K562 (cell line): ENCODE measurements around the gene AK4. TPM values are rescaled to one million over a fixed set of nuclear protein-coding genes. Genes with fewer than 3 reads are reported as not detected.

Experiments used
- ATAC-seq: fragments of 200-7000 bp; cut with Tn5 transposase; 3 replicates; pipeline ENCODE4 v1.9.1; 2020; ENCODE audit warnings: moderate library complexity
- BruUV-seq: library from RNA; stranded (reverse); fragments of 400-500 nt; replicated peaks from 2 replicates; lab custom pipeline; 2021; lab: Mats Ljungman, UMichigan
- CTCF ChIA-PET: fragments of 300-600 bp; formaldehyde crosslinking; extraction: SDS; loops from one replicate; lab custom pipeline; 2021; ENCODE audit warnings: low intra/inter-chr PET ratio; lab: Yijun Ruan, JAX
- POLR2A ChIA-PET: fragments of 300-600, 350-650 bp; sonication (Branson Sonifier 250); formaldehyde crosslinking; extraction: SDS; loops from one replicate; lab custom pipeline; 2021; ENCODE audit warnings: antibody characterized with exemption, inconsistent platforms; lab: Yijun Ruan, JAX
- DNase-seq, 4 experiments: peaks; one replicate each; pipeline versions ENCODE4 v3.0.0 to v3.0.0-alpha.2; 2011 to 2018; ENCODE audit warnings: low spot score in 3 of 4, mixed read lengths in 3 of 4; ENCODE audit errors: extremely low read depth in 1 of 4
- FAIRE-seq: peaks from 2 replicates; lab custom pipeline; 2011; peaks lifted over from hg19 to GRCh38; lab: Jason Lieb, UNC
- H2AFZ ChIP-seq: 2 replicates; pipeline ENCODE4 v1.6.0; 2011; ENCODE audit warnings: low read depth, low read length, control low read depth, inconsistent platforms
- H3K27ac ChIP-seq: fragments of 200-600 bp; 3 replicates; pipeline ENCODE4 v1.8.0; 2011; ENCODE audit warnings: low read depth, mild to moderate bottlenecking, control low read depth, inconsistent platforms, low read length, moderate library complexity, mixed read lengths; ENCODE audit errors: extremely low read depth
- H3K27me3 ChIP-seq, 2 experiments: fragments of 300-600 bp in 1 of 2; 2 replicates in 1 of 2; 3 replicates in 1 of 2; pipeline versions ENCODE4 v1.6.0 to v1.8.0; 2011; ENCODE audit warnings: inconsistent platforms in 2 of 2, low read length in 2 of 2, mild to moderate bottlenecking in 1 of 2, mixed read lengths in 1 of 2, moderate library complexity in 1 of 2; ENCODE audit not compliant: control insufficient read depth in 2 of 2, insufficient read depth in 2 of 2
- H3K36me3 ChIP-seq: fragments of 300-600 bp; 3 replicates; pipeline ENCODE4 v1.8.0; 2011; ENCODE audit warnings: mild to moderate bottlenecking, low read length, inconsistent platforms; ENCODE audit not compliant: control insufficient read depth, insufficient read depth
- H3K4me1 ChIP-seq, 2 experiments: fragments of 200-600 bp in 1 of 2; replicated peaks in 1 of 2; 2 replicates in 1 of 2; 3 replicates in 1 of 2; pipeline versions ENCODE4 v1.5.1 to v1.8.0; 2011; ENCODE audit warnings: inconsistent platforms in 2 of 2, low read length in 2 of 2, mild to moderate bottlenecking in 1 of 2, mixed read lengths in 1 of 2, moderate library complexity in 1 of 2; ENCODE audit not compliant: control insufficient read depth in 2 of 2, insufficient read depth in 2 of 2
- H3K4me2 ChIP-seq: 2 replicates; pipeline ENCODE4 v1.6.1; 2011; ENCODE audit warnings: low read length, control low read depth, inconsistent platforms, mixed read lengths; ENCODE audit not compliant: insufficient read depth
- H3K4me3 ChIP-seq: fragments of 200-600 bp; sonication (generic), shearing (Covaris generic); 2 replicates; pipeline ENCODE4 v1.5.1; 2016; ENCODE audit warnings: control low read depth, inconsistent platforms
- H3K79me2 ChIP-seq: fragments of 200-600 bp; 3 replicates; pipeline ENCODE4 v1.8.0; 2011; ENCODE audit warnings: low read length, inconsistent platforms; ENCODE audit not compliant: control insufficient read depth, insufficient read depth
- H3K9ac ChIP-seq, 2 experiments: 2 replicates each; pipeline versions ENCODE4 v1.6.0 to v1.6.1; 2011; ENCODE audit warnings: low read depth in 2 of 2, low read length in 2 of 2, control low read depth in 1 of 2, inconsistent platforms in 1 of 2, mild to moderate bottlenecking in 1 of 2, mixed read lengths in 1 of 2; ENCODE audit not compliant: insufficient read depth in 1 of 2
- H3K9me1 ChIP-seq: one replicate; pipeline ENCODE4 v1.6.0; 2011; ENCODE audit warnings: inconsistent platforms, mild to moderate bottlenecking, low read length, moderate library complexity; ENCODE audit not compliant: control insufficient read depth, insufficient read depth
- H3K9me3 ChIP-seq: replicated peaks from 2 replicates; pipeline ENCODE4 v1.5.1; 2011; ENCODE audit warnings: low read depth, low read length, inconsistent platforms; ENCODE audit not compliant: control insufficient read depth, insufficient read depth
- H4K20me1 ChIP-seq: replicated peaks from 2 replicates; pipeline ENCODE4 v1.6.1; 2011; ENCODE audit warnings: low read length, inconsistent platforms, mixed read lengths; ENCODE audit not compliant: control insufficient read depth, insufficient read depth
- CTBP1 ChIP-seq: fragments of 450-650 bp; IDR thresholded peaks from 2 replicates; pipeline ENCODE4 v1.6.1; 2016; ENCODE audit warnings: borderline replicate concordance
- E2F3 ChIP-seq: fragments of 250-450 bp; sonication (Bioruptor Pico); IDR thresholded peaks from 2 replicates; pipeline ENCODE4 v1.4.0; 2020; ENCODE audit warnings: mild to moderate bottlenecking
- FOXP1 ChIP-seq: sonication (generic); formaldehyde crosslinking; IDR thresholded peaks from 2 replicates; pipeline ENCODE4 v1.8.0; 2022; ENCODE audit warnings: mild to moderate bottlenecking, missing genetic modification reagents
- GATAD2A ChIP-seq: fragments of 450-650 bp; IDR thresholded peaks from 2 replicates; pipeline ENCODE4 v1.6.1; 2017
- HSF4 ChIP-seq: fragments of 250-450 bp; sonication (Bioruptor Pico); IDR thresholded peaks from 2 replicates; pipeline ENCODE4 v2.1.2; 2022; ENCODE audit warnings: mild to moderate bottlenecking, moderate library complexity, borderline replicate concordance
- MBD2 ChIP-seq: sonication (generic); IDR thresholded peaks from 2 replicates; pipeline ENCODE4 v1.6.1; 2016; ENCODE audit warnings: low read depth, borderline replicate concordance
- NR2F6 ChIP-seq: fragments of 450-650 bp; formaldehyde crosslinking; IDR thresholded peaks from 2 replicates; pipeline ENCODE4 v1.4.0; 2020; ENCODE audit warnings: mild to moderate bottlenecking
- RBBP5 ChIP-seq: fragments of 200-600 bp; sonication (generic); IDR thresholded peaks from 2 replicates; pipeline ENCODE4 v1.6.1; 2012; ENCODE audit warnings: borderline replicate concordance, mild to moderate bottlenecking, low read length, control low read depth, inconsistent platforms; ENCODE audit not compliant: insufficient read depth, poor library complexity, severe bottlenecking
- RBM17 ChIP-seq: fragments of 200-400 bp; formaldehyde crosslinking; IDR thresholded peaks from 2 replicates; pipeline ENCODE4 v1.6.1; 2017; ENCODE audit warnings: low read depth, mild to moderate bottlenecking, low read length, borderline replicate concordance
- SMAD4 ChIP-seq: fragments of 250-450 bp; sonication (Bioruptor Pico); conservative IDR thresholded peaks from 2 replicates; pipeline ENCODE4 v1.8.0; 2021; ENCODE audit warnings: inconsistent platforms, mild to moderate bottlenecking, moderate library complexity
- SP2 ChIP-seq: IDR thresholded peaks from 2 replicates; pipeline ENCODE4 v1.6.1; 2011; ENCODE audit warnings: mild to moderate bottlenecking, low read depth, low read length, moderate library complexity; ENCODE audit not compliant: poor library complexity, severe bottlenecking; ENCODE audit errors: extremely low read depth
- SREBF1 ChIP-seq: fragments of 150-350 bp; IDR thresholded peaks from 2 replicates; pipeline ENCODE4 v1.6.1; 2014; ENCODE audit warnings: antibody characterized with exemption, low read depth, low read length, borderline replicate concordance
- TAL1 ChIP-seq: fragments of 450-650 bp; IDR thresholded peaks from 2 replicates; pipeline ENCODE4 v1.6.1; 2016; ENCODE audit warnings: mild to moderate bottlenecking
- TBL1XR1 ChIP-seq, 2 experiments: IDR thresholded peaks; 2 replicates each; pipeline ENCODE4 v1.6.1; 2012; ENCODE audit warnings: improper control_type of control experiment in 2 of 2, low read length in 2 of 2, mild to moderate bottlenecking in 1 of 2
- ZNF232 ChIP-seq: sonication (generic); formaldehyde crosslinking; IDR thresholded peaks from 2 replicates; pipeline ENCODE4 v1.8.0; 2022; ENCODE audit warnings: mild to moderate bottlenecking, missing genetic modification reagents
- WGBS: fragments of 100-300 bp; shearing (Covaris generic); methylation state at CpG from one replicate; pipeline ENCODE4 v1.1.6; 2016; ENCODE audit warnings: low coverage, mixed read lengths; ENCODE audit not compliant: insufficient coverage; ENCODE audit errors: missing lambda C conversion rate; 5-methylcytosine and 5-hydroxymethylcytosine counted together
- in situ Hi-C: fragments of 300-500 bp; cut with MboI; formaldehyde crosslinking; loops from 4 replicates; pipeline ENCODE4 v1.15.0; 2018; ENCODE audit warnings: inconsistent platforms, mixed read lengths
- intact Hi-C: fragments of 100-400 bp; cut with micrococcal nuclease; formaldehyde crosslinking; loops from 2 replicates; pipeline ENCODE4 v1.14.2; 2022
- polyA plus RNA-seq, 8 experiments: library from polyadenylated mRNA; depleted of rRNA in 4 of 8; stranded (reverse) in 5 of 8; unstranded in 3 of 8; fragments of >200 nt; fragmentation: Nextera tagmentation in 2 of 8; fragmentation: Illumina TruSeq in 1 of 8; extraction: Ambion mirVana in 2 of 8; extraction: Trizol in 1 of 8; gene quantifications; 2 replicates each; pipeline versions ENCODE4 v1.2.1 to v1.2.3, GENCODE V29; 2011 to 2014; ENCODE audit warnings: inconsistent platforms in 1 of 8, missing spikeins in 1 of 8
- total RNA-seq, 7 experiments: library from RNA; depleted of rRNA in 6 of 7; stranded (reverse); fragments of >200 nt in 6 of 7; fragmentation: Illumina TruSeq in 2 of 7; extraction: Trizol in 2 of 7; gene quantifications; 2 replicates each; pipeline versions ENCODE4 v1.2.1 to v1.2.3, GENCODE V29; 2011 to 2021; ENCODE audit warnings: low replicate concordance in 1 of 7
- TF ChIP-seq, protein P1 (sequence below): sonication (generic); formaldehyde crosslinking; IDR thresholded peaks from 2 replicates; pipeline ENCODE4 v1.8.1; 2023; ENCODE audit warnings: mild to moderate bottlenecking, missing genetic modification reagents
- TF ChIP-seq, protein P2 (sequence below): conservative IDR thresholded peaks from 2 replicates; pipeline ENCODE4 v1.6.1; 2011; ENCODE audit warnings: low read depth, mild to moderate bottlenecking, low read length; ENCODE audit not compliant: control insufficient read depth
- TF ChIP-seq, protein P3 (sequence below): fragments of 450-650 bp; IDR thresholded peaks from one replicate; pipeline ENCODE4 v1.6.1; 2018; ENCODE audit warnings: mild to moderate bottlenecking, moderate library complexity; ENCODE audit not compliant: partially characterized antibody

Gene AK4
- total and polyA plus RNA-seq, 9 of the 15 experiments (the other 6 are each of a cell fraction or from before 2014, with no cell fraction given) = 10.4 to 96.6 (median 21.5) TPM

DNA sequence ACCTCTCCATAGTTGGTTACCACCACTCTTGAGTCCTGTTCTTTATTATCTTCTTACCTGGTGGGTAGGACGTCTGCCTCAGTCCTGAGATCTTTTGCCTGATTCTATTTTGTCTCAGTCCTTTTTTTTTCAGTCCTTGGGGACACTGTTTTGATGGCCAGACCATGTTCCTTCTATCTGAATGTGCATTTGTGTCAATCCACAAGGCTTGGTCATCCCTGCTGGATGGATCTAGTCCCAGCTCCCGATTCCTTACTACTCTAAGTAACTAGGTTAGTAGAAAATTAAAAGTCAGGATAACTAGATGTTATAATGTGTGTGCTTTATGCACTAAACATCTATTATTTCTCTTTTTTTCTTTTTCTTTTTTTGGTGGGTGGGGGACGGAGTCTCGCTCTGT lies 28.1 kb upstream of the AK4 start:
- ATAC-seq (no peak), FAIRE-seq (no peak), DNase-seq (no peak)
- ChIA-PET CTCF (no interaction called here), POLR2A (interaction anchor here (1.3 kb wide), 1 partner anchor 18 kb away, joined by 5 read pairs; no protein-coding TSS in a partner anchor)
- Histone ChIP-seq H3K27me3 (no peaks in the 10 kb centered on the region), H3K4me3 (no peak overlapping the region), H3K9ac (no peak overlapping the region), H3K9me1 (no peaks in the 10 kb centered on the region), H4K20me1 (no peaks in the 10 kb centered on the region), H3K4me1 (no peaks in the 10 kb centered on the region; a peak in 1 of 5 replicates), H2AFZ (no peak overlapping the region), H3K9me3 (no peaks in the 10 kb centered on the region), H3K79me2 (no peaks in the 10 kb centered on the region), H3K36me3 (no peaks in the 10 kb centered on the region), H3K27ac (no peak overlapping the region), H3K4me2 (no peak overlapping the region)
- intact Hi-C loops (no loop called here), in situ Hi-C loops (no loop called here)
- no TSS peak for BruUV-seq
- 53% methylated on average over 4 of the region's 4 CpGs for WGBS
- TF ChIP-seq, protein P1, sequence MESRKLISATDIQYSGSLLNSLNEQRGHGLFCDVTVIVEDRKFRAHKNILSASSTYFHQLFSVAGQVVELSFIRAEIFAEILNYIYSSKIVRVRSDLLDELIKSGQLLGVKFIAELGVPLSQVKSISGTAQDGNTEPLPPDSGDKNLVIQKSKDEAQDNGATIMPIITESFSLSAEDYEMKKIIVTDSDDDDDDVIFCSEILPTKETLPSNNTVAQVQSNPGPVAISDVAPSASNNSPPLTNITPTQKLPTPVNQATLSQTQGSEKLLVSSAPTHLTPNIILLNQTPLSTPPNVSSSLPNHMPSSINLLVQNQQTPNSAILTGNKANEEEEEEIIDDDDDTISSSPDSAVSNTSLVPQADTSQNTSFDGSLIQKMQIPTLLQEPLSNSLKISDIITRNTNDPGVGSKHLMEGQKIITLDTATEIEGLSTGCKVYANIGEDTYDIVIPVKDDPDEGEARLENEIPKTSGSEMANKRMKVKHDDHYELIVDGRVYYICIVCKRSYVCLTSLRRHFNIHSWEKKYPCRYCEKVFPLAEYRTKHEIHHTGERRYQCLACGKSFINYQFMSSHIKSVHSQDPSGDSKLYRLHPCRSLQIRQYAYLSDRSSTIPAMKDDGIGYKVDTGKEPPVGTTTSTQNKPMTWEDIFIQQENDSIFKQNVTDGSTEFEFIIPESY = no peak
- no peak for TF ChIP-seq GATAD2A
- TF ChIP-seq MBD2 = no peak
- TF ChIP-seq FOXP1 (CRISPR knock-in tag) = no peak
- no peak for TF ChIP-seq SREBF1
- TF ChIP-seq, protein P2, sequence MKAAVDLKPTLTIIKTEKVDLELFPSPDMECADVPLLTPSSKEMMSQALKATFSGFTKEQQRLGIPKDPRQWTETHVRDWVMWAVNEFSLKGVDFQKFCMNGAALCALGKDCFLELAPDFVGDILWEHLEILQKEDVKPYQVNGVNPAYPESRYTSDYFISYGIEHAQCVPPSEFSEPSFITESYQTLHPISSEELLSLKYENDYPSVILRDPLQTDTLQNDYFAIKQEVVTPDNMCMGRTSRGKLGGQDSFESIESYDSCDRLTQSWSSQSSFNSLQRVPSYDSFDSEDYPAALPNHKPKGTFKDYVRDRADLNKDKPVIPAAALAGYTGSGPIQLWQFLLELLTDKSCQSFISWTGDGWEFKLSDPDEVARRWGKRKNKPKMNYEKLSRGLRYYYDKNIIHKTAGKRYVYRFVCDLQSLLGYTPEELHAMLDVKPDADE = no peak
- TF ChIP-seq, protein P3, sequence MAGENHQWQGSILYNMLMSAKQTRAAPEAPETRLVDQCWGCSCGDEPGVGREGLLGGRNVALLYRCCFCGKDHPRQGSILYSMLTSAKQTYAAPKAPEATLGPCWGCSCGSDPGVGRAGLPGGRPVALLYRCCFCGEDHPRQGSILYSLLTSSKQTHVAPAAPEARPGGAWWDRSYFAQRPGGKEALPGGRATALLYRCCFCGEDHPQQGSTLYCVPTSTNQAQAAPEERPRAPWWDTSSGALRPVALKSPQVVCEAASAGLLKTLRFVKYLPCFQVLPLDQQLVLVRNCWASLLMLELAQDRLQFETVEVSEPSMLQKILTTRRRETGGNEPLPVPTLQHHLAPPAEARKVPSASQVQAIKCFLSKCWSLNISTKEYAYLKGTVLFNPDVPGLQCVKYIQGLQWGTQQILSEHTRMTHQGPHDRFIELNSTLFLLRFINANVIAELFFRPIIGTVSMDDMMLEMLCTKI = no peak
- no peak for TF ChIP-seq ZNF232
- no peak for TF ChIP-seq SP2
- no peak for TF ChIP-seq NR2F6 (CRISPR knock-in tag)
- no peak for TF ChIP-seq RBM17
- TF ChIP-seq SMAD4 (CRISPR knock-in tag) = no peak
- no peak for TF ChIP-seq RBBP5
- no peak for TF ChIP-seq CTBP1
- no peak for TF ChIP-seq HSF4
- no peak for TF ChIP-seq E2F3 (CRISPR knock-in tag)
- TF ChIP-seq TAL1 = no peak
- no peak for TF ChIP-seq TBL1XR1 (IDR thresholded peaks at IDR 0.05; ENCODE audit: low read length in 2 of 2)
